Dermis microvascular lymphatic vessel endothelial cell (primary cell): Measurements from ENCODE around the gene C2CD5. TPM values are rescaled to one million over a fixed set of nuclear protein-coding genes. Genes with fewer than 3 reads are reported as not detected.
"Not testable (repeated sequence)": the region's sequence is repeated elsewhere in the genome, so short reads cannot be mapped to it uniquely, and the experiment has no call there.

Source experiments
- DNase-seq, 2 donors: peaks; one replicate each; pipeline versions ENCODE4 v3.0.0 to v3.0.0-alpha.2; 2010; ENCODE audit warnings: low read depth in 2 of 2
- total RNA-seq: library from RNA; depleted of rRNA; stranded (reverse); fragments of >200 nt; gene quantifications from 2 replicates; pipeline ENCODE4 v1.2.1, GENCODE V29; 2014

The C2CD5 gene
- total RNA-seq, result 11.7 and 12.6 TPM in 2 replicates

- DNase-seq, result peak; percentile 93 to 97
These were observed at the start of gene C2CD5 for GRCh38 chr12:22544038-22544979. Gene C2CD5, minus strand, starts transcription at chr12:22544542. Its CDS starts 392 bp downstream, at chr12:22544150.

- no peak for DNase-seq
These were observed 49.5 kb upstream of the C2CD5 start for GRCh38 chr12:22593864-22594263.

GRCh38 chr12:22588817-22589216, 44.5 kb upstream of the C2CD5 start:
- no peak for DNase-seq

- no peak for DNase-seq
These were observed 34.0 kb upstream of the C2CD5 start for GRCh38 chr12:22578328-22578727.

GRCh38 chr12:22577667-22578066, 33.3 kb upstream of the C2CD5 start:
- no peak for DNase-seq

GRCh38 chr12:22576473-22576872, 32.1 kb upstream of the C2CD5 start:
- DNase-seq, result no peak

- no peak for DNase-seq
These were observed 31.7 kb upstream of the C2CD5 start for GRCh38 chr12:22576065-22576464.

GRCh38 chr12:22574921-22575320, 30.6 kb upstream of the C2CD5 start:
- DNase-seq, result no peak

- DNase-seq, result no peak
These were observed 28.8 kb upstream of the C2CD5 start for GRCh38 chr12:22573181-22573580.

GRCh38 chr12:22569253-22569652, 24.9 kb upstream of the C2CD5 start:
- no peak for DNase-seq

- DNase-seq, result no peak
These were observed 18.0 kb upstream of the C2CD5 start for GRCh38 chr12:22562036-22563028.

- not testable (repeated sequence) for DNase-seq
These were observed 10.4 kb upstream of the C2CD5 start for GRCh38 chr12:22554750-22555149.

GRCh38 chr12:22551624-22552023, 7.3 kb upstream of the C2CD5 start:
- DNase-seq, result no peak

- no peak for DNase-seq
These were observed 913 bp upstream of the C2CD5 start for GRCh38 chr12:22545255-22545654.

GRCh38 chr12:22543246-22544037, 900 bp downstream of the C2CD5 start:
- DNase-seq, result peak in 1 of 2 donors; percentile 46

- DNase-seq, result no peak
These were observed 2.7 kb downstream of the C2CD5 start for GRCh38 chr12:22541496-22542155.

GRCh38 chr12:22539055-22539454, 5.3 kb downstream of the C2CD5 start:
- DNase-seq, result no peak

GRCh38 chr12:22538311-22538710, 6.0 kb downstream of the C2CD5 start:
- no peak for DNase-seq

- no peak for DNase-seq
These were observed 7.3 kb downstream of the C2CD5 start for GRCh38 chr12:22536971-22537544.

- no peak for DNase-seq
These were observed 7.9 kb downstream of the C2CD5 start for GRCh38 chr12:22536346-22536945.
